SKM-1 treated with dmso at 0.1 percent for 144 hours (cell line): ENCODE measurements around the gene ISCA2.
"Not testable (repeated sequence)": the region's sequence is repeated elsewhere in the genome, so short reads cannot be mapped to it uniquely, and the experiment has no call there.

Experiments used
- DNase-seq: peaks from one replicate; lab custom pipeline; 2025; ENCODE audit not compliant: unreplicated experiment; lab: John Stamatoyannopoulos, UW

ISCA2 gene

GRCh38 chr14:74493343-74494261, at the start of gene ISCA2:
TSS of gene ISCA2 (plus strand) at chr14:74493765. CDS start at chr14:74493775, 10 bp downstream.
- peak; percentile 87 for DNase-seq

- DNase-seq, result no peak
These were observed 48.7 kb upstream of the ISCA2 start for GRCh38 chr14:74444866-74445265.

GRCh38 chr14:74454397-74454796, 39.2 kb upstream of the ISCA2 start:
- DNase-seq, result not testable (repeated sequence)

- DNase-seq, result no peak
These were observed 36.6 kb upstream of the ISCA2 start for GRCh38 chr14:74456684-74457564.

GRCh38 chr14:74457565-74457895, 36.0 kb upstream of the ISCA2 start:
- DNase-seq, result no peak

GRCh38 chr14:74459289-74459946, 34.1 kb upstream of the ISCA2 start:
- no peak for DNase-seq

GRCh38 chr14:74459976-74460375, 33.6 kb upstream of the ISCA2 start:
- DNase-seq, result no peak

- DNase-seq, result no peak
These were observed 30.6 kb upstream of the ISCA2 start for GRCh38 chr14:74462993-74463392.

GRCh38 chr14:74463697-74464096, 29.9 kb upstream of the ISCA2 start:
- no peak for DNase-seq

- no peak for DNase-seq
These were observed 28.8 kb upstream of the ISCA2 start for GRCh38 chr14:74464785-74465184.

- no peak for DNase-seq
These were observed 28.2 kb upstream of the ISCA2 start for GRCh38 chr14:74465335-74465734.

- DNase-seq, result no peak
These were observed 25.1 kb upstream of the ISCA2 start for GRCh38 chr14:74468513-74468912.

- no peak for DNase-seq
These were observed 23.7 kb upstream of the ISCA2 start for GRCh38 chr14:74469548-74470518.

- no peak for DNase-seq
These were observed 21.0 kb upstream of the ISCA2 start for GRCh38 chr14:74472601-74473000.

GRCh38 chr14:74474376-74474775, 19.2 kb upstream of the ISCA2 start:
- no peak for DNase-seq

- no peak for DNase-seq
These were observed 17.9 kb upstream of the ISCA2 start for GRCh38 chr14:74475678-74476077.

- no peak for DNase-seq
These were observed 17.5 kb upstream of the ISCA2 start for GRCh38 chr14:74476107-74476506.

- no peak for DNase-seq
These were observed 17.0 kb upstream of the ISCA2 start for GRCh38 chr14:74476607-74477006.

GRCh38 chr14:74478996-74479635, 14.4 kb upstream of the ISCA2 start:
- no peak for DNase-seq

GRCh38 chr14:74480046-74480445, 13.5 kb upstream of the ISCA2 start:
- DNase-seq, result no peak
